Psoas muscle (tissue), 8 donors: ENCODE measurements around the gene PPFIA1. TPM values are rescaled to one million over a fixed set of nuclear protein-coding genes. Genes with fewer than 3 reads are reported as not detected.

Experiments used
- ATAC-seq, 4 donors: fragments of 200-7000 bp; cut with Tn5 transposase; one replicate each; pipeline ENCODE4 v1.9.1; 2020; ENCODE audit warnings: moderate library complexity in 3 of 4, mild to moderate bottlenecking in 2 of 4
- DNase-seq, 2 donors: peaks; one replicate each; pipeline ENCODE4 v3.0.0-alpha.2; 2020
- H3K27ac ChIP-seq: fragments of 200-600 bp; one replicate; pipeline ENCODE4 v1.8.0; 2022
- H3K27me3 ChIP-seq, 3 donors: fragments of 200-600 bp in 1 of 3; one replicate each; pipeline versions ENCODE4 v1.6.1 to v1.8.0; 2013 to 2022; ENCODE audit warnings: low read length in 2 of 3, mild to moderate bottlenecking in 2 of 3, moderate library complexity in 1 of 3; ENCODE audit not compliant: insufficient read depth in 3 of 3
- H3K36me3 ChIP-seq, 2 donors: fragments of 200-600 bp in 1 of 2; one replicate each; pipeline versions ENCODE4 v1.6.1 to v1.8.0; 2013 to 2022; ENCODE audit warnings: low read depth in 1 of 2, mild to moderate bottlenecking in 1 of 2, moderate library complexity in 1 of 2; ENCODE audit not compliant: insufficient read depth in 1 of 2
- H3K4me1 ChIP-seq: fragments of 200-600 bp; one replicate; pipeline ENCODE4 v1.8.0; 2022
- H3K4me3 ChIP-seq: fragments of 200-600 bp; one replicate; pipeline ENCODE4 v1.8.0; 2022; ENCODE audit warnings: mild to moderate bottlenecking
- H3K9me3 ChIP-seq: fragments of 200-600 bp; one replicate; pipeline ENCODE4 v1.8.0; 2022
- CTCF ChIP-seq: fragments of 200-600 bp; IDR thresholded peaks from one replicate; pipeline ENCODE4 v1.8.0; 2022; ENCODE audit warnings: antibody characterized with exemption
- WGBS, 3 donors: extraction: QIAGEN DNeasy Blood & Tissue Kit; methylation state at CpG; one replicate each; pipeline versions ENCODE4 v1.1.6 to v1.1.7; 2013; 5-methylcytosine and 5-hydroxymethylcytosine counted together
- intact Hi-C, 2 donors: fragments of 100-400 bp; cut with DNase I; formaldehyde crosslinking; loops; one replicate each; pipeline versions ENCODE4 v1.11.0 to v1.14.2; 2022
- polyA plus RNA-seq, 3 donors: library from polyadenylated mRNA; stranded (reverse); fragments of 200-250 nt; gene quantifications; one replicate each; pipeline ENCODE4 v1.2.3, GENCODE V29; 2013
- total RNA-seq, 4 donors: library from RNA; stranded (reverse); fragmentation: NEBNext Ultra II Directional in 2 of 4; extraction: Animal tissue kit (Norgen Biotek cat#: 25700) in 2 of 4; gene quantifications; one replicate each; pipeline versions ENCODE4 v1.2.1 to v1.2.4, GENCODE V29; 2021 to 2023
- donor health status: healthy with polysubstance abuse.
- donor health status: DM: no; HTN: no; CAD: no; lungs with moderate emphysema.
- donor health status: Bipolar disorder and iron deficiency.
- donor health status: healthy.
- donor health status: DM: yes; HTN: yes; CAD: no.
- donor health status: DM: no; HTN: no; CAD: no.
- donor health status: DM: no; HTN: no; CAD: no.
- donor health status: DM: yes; HTN: yes; CAD: no.

Gene PPFIA1
- total and polyA plus RNA-seq, 7 donors: 16.7 to 49.5 (median 34.3) TPM

GRCh38 chr11:70414341-70415100, 144.0 kb downstream of the PPFIA1 start:
- ATAC-seq (no peak), DNase-seq (no peak)
- no peak overlapping the region for H3K4me3 ChIP-seq
- 93% methylated on average over 28 of the region's 28 CpGs for WGBS, 3 donors
- intact Hi-C loops: no loop called here
- H3K9me3 ChIP-seq: no peaks in the 10 kb centered on the region
- TF ChIP-seq CTCF: no peak
- H3K4me1 ChIP-seq: no peaks in the 10 kb centered on the region
- H3K27ac ChIP-seq: no peak overlapping the region
- no peaks in the 10 kb centered on the region for H3K27me3 ChIP-seq
- peaks cover 23 to 100% of the 10 kb centered on the region in 2 donors for H3K36me3 ChIP-seq

GRCh38 chr11:70415191-70415590, 144.7 kb downstream of the PPFIA1 start:
- DNase-seq (peak; percentile 62 to 84), ATAC-seq (peak; percentile 40 to 81 (median 64))
- no peak overlapping the region for H3K27ac ChIP-seq
- intact Hi-C loops: no loop called here
- no peaks in the 10 kb centered on the region for H3K27me3 ChIP-seq
- no peaks in the 10 kb centered on the region for H3K9me3 ChIP-seq
- peaks cover 21 to 100% of the 10 kb centered on the region in 2 donors for H3K36me3 ChIP-seq
- WGBS, 3 donors: 63 to 72% (median 68%) methylated on average over 10 of the region's 10 CpGs
- H3K4me1 ChIP-seq: no peaks in the 10 kb centered on the region
- TF ChIP-seq CTCF: no peak
- no peak overlapping the region for H3K4me3 ChIP-seq

- H3K36me3 ChIP-seq: peaks cover 19 to 100% of the 10 kb centered on the region in 2 donors
- no peak overlapping the region for H3K4me3 ChIP-seq
- no peaks in the 10 kb centered on the region for H3K9me3 ChIP-seq
- intact Hi-C loops: no loop called here
- 88 to 92% (median 89%) methylated on average over 25 of the region's 25 CpGs for WGBS, 3 donors
- no peak for TF ChIP-seq CTCF
- DNase-seq: no peak
- H3K4me1 ChIP-seq: no peaks in the 10 kb centered on the region
- ATAC-seq: no peak
- H3K27me3 ChIP-seq: no peaks in the 10 kb centered on the region
- H3K27ac ChIP-seq: no peak overlapping the region
These were observed 145.3 kb downstream of the PPFIA1 start for GRCh38 chr11:70415642-70416395.

- Histone ChIP-seq H3K4me3 (no peak overlapping the region), H3K4me1 (no peaks in the 10 kb centered on the region), H3K27me3 (no peaks in the 10 kb centered on the region), H3K36me3 (peaks cover 22 to 100% of the 10 kb centered on the region in 2 donors), H3K27ac (no peak overlapping the region), H3K9me3 (no peaks in the 10 kb centered on the region)
- no peak for TF ChIP-seq CTCF
- ATAC-seq (no peak), DNase-seq (no peak)
- WGBS, 3 donors: 93 to 95% (median 94%) methylated on average over 20 of the region's 20 CpGs
- intact Hi-C loops: no loop called here
These were observed 146.4 kb downstream of the PPFIA1 start for GRCh38 chr11:70416881-70417280.
